Dedifferentiated amniotic fluid mesenchymal stem cell (primary cell): ENCODE measurements around the gene DST.
"Not testable (repeated sequence)": the region's sequence is repeated elsewhere in the genome, so short reads cannot be mapped to it uniquely, and the experiment has no call there.

Experiments
- DNase-seq: peaks from one replicate; pipeline ENCODE4 v3.0.0-alpha.2; 2016; ENCODE audit errors: extremely low spot score

The DST gene

DNA sequence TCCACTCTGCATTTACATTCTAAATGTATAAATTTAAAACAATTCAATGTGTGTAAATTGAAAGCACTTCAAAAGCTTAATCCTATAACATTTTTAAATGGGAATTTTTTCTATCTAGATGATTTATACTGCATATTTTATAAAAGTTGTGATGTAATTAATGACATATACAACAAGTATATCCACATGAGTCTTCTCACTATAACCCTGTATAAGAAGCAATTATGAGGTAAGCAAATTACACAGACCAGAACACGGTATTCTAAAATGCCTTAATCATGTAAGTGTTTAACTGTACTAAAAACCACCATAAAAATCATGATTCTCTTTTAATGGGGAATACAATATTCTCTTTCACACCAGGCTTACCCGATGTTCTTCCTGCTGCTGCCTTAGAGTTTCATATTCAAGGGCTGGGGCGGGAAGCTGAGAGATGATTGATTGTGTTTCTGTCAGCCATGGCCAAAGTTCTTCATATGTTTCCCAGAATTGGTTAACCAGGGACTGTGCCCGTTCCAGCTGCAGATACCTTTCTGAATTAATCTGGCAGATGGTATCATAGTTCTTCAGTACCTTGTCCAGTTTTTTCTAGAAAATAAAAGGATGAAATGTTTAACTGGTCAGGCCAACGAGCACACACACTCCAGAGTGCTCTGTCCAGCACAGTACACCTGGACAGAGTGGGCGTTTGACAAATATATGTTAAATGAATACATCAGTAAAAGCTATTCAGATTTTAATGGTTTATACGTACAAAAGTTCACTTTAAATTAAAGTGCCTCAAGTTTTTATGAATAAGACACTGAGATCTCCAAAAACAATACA lies 127.4 kb downstream of the DST start:
- no peak for DNase-seq

DNA sequence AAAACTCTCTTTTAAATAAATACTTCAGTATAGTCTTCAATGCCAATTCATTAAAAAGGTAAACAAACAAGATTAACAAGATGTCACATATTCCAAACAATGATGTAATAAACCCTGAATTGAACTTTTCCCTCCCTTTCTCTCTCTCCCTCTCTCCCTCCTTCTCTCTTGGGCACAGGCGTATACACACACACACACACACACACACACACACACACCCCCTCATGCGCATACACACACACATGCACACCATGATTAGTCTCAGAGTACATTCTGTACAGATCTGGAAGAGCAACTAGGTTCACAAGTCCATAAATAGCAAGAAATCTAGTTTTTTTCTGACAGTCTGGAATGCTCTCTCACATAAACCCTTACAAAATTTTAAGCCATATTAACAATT lies 128.3 kb downstream of the DST start:
- DNase-seq = no peak

DNA sequence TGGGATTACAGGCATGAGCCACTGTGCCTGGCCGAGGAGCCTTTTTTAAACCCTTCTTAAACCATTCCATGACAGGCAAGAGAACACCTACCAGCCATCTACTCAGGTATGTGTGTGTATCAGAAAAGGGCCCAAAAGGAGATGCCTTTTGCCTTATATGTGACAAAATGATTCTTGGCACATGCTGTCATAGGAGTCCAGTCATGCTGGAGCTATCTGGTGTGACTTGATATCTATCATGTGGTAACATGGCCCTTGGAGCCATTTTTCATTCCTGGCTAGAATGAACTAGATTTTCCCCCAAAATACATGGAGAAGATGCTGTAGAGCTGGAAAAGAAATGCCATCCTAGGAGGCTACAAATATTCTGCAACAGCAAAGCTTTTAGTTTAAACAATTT lies 129.1 kb downstream of the DST start:
- no peak for DNase-seq

DNA sequence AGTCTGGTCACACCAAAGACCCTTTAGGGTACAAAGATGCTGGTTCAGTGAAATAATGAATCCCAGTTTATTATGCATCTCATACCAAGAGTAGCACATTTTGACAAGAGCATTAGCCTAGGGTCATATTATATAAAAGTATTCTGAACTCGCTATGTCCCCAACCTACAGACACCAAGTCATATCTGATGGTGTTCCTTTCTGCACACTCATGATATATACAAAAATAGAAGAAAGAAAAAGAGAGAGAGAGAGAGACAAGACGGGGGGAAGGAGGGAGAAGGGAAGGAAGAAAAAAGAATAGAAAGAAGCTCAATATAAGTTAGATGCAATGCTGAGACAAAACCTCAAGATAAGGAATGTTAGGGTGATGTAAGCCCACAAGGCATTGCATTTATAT lies 131.1 kb downstream of the DST start:
- no peak for DNase-seq

DNA sequence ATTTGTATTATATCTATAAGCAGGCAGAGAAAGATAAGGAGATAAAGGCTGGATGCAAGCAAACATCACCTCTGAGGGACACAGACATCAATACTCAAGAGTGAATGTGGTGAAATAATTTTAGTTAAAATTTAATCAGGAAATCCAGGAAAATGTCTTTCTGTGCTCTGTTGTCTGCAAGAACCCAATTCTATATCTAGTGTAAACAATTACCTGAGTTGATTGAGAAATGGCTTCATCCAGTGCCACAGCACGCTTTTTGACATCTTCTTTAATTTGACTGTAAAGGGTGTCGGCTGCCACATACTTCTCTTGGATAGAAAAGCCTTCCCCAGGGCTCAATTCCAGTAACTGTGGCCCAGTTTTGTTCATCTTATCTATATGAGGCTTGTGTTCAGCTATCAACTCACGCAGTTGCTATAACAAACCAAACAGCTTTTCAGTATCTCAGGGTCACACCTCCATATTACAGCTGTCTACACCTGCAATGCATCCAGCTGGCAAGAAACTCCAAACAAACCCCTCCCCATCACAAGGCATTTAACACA lies 131.6 kb downstream of the DST start:
- DNase-seq = no peak

DNA sequence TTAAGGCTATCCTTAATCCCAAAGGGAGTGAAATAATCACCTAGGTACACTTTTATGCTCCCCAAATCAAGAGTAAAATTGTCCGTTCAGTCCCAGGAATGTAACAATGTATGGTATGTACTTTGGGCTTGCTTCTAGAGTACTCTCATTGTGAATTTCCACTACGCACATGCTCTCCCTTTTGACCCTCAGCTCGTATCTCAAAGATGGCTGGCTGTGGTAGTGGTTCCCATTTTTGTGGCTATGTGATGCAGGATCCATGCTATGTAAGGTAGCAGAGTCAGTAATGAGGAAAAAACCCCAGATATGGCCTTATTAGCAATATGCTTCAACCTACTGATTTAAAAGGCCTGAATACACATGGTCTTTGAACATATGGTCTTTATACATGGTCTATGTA lies 133.7 kb downstream of the DST start:
- DNase-seq = no peak

DNA sequence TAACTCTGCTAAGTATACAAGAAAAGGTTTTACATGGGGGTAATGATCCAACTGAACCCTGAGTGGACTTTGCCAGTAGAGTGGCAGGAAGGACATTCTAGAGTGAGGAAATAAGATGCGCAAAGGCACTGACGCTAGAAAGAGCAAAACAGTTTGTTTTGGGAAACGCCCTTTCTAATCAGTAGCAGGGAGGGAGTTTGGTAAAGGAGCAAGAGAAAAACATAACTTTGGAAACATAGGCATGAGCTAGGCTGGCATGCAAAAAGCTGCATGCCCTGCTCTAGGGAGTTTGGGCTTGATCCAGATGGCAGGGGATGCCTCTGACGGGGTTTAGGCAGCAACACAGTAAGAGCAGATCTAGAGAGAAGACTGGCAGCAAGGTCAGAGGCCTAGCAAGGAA lies 135.2 kb downstream of the DST start:
- no peak for DNase-seq

DNA sequence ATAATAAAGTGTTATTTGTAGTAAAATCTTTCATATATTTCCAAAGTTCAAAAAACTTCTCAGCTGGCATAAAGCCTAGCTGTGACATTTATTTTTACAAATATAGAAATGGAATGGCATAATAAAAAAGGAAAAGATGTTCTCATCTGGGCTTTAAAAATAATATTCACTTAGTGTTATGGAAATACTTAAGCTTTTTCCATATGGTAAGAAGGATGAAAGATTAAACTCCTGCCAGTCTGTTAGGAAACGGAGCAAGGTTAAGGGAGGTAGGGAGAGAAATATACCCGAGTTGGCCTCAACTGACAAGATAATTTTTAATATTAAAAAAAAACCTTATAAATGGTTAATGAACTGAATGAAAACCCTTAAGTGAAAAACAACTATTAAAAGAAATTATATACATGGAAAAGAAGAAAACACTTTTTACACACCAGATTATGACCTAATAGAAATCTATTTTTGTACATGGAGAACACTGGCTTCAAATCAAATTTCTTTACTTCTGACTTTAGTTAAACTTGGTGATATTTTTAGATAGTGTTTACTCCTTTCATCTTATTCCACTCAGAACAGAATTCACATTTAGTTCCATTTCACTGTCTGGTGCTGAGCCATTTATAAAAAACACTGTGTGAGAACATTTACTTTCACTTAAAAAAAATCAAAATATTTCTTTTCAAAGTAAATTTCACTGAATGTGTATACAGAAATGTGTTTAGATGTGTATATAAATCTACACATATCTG lies 137.0 kb downstream of the DST start:
- DNase-seq = no peak

DNA sequence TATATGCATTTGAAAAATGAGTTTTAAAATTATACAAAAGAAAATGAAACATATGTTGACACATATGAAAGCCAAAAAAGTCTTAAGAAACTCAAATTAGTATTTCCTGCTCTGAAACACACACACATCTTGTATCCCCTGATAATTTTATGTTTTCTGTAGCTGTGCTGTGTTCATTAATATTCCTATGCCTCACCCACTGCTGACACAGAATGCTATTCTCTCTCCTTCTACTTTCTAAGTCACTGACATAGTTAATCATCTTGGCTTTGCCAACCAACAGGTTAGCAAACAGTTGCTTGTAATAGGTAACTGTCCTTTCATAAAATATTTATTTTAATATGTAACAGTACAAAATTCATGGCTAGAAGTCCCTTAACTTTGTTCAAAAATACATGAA lies 140.7 kb downstream of the DST start:
- DNase-seq = no peak

DNA sequence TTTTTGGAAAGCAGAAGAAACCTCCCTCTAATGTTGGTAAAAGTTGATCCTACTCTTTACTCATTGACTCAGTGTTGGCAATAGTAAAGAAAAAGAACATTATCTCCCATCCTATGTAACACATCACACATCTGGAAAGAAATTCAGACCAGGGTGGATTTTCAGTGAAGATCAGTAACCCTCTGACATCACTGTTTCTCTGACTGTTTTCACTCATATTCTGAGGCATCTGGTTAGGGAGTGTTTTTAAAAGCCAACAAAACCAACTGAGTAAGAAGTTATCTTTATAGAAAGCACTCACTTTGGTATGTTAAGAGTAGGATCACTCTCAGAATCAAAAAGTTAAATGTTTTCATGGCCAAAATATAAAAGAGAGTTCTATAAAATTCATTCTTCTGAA lies 143.6 kb downstream of the DST start:
- no peak for DNase-seq

DNA sequence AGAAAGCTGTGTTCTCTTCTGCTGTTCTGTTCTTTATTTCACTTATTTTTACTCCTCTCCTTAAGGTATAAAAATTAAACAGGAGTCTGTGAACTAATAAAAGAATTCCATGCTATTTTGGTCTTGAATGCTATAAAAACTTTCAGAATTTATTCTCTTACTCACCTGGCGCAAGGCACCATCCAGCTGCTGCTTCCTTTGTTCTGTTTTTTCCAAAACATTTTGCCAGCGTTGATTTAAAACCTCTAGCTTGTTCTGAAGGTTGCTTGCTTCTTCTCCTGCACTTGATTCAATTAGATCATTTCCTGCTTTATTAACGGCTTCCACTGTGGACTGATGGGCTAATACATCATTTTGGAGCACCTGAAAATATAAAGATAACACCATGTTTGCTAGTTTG lies 145.0 kb downstream of the DST start:
- DNase-seq = no peak

DNA sequence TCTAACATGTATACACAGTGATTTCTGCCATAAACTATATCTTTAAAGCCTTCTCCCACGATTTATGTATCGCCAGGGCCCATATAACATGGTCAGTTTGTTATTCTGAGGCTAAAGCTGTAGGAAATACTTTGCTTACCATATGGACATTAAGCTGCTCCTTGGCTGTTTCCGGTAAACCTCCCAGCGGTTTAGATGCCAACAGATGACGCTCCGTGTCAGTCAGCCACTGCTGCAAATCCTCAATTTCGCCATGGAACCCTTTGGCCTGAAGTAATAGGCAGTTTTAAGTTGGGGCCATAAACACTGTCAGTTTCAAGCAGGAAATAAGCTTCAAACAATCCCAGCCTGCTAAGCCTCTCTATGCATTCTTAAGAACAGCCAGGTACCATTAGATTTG lies 145.4 kb downstream of the DST start:
- DNase-seq = no peak

DNA sequence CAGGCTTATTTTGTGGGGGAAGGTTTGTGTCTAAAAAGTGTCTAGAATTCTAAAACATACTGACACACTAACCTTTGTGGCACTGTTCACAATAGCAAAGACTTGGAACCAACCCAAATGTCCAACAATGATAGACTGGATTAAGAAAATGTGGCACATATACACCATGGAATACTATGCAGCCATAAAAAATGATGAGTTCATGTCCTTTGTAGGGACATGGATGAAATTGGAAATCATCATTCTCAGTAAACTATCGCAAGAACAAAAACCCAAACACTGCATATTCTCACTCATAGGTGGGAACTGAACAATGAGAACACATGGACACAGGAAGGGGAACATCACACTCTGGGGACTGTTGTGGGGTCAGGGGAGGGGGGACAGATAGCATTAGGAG lies 146.0 kb downstream of the DST start:
- not testable (repeated sequence) for DNase-seq

DNA sequence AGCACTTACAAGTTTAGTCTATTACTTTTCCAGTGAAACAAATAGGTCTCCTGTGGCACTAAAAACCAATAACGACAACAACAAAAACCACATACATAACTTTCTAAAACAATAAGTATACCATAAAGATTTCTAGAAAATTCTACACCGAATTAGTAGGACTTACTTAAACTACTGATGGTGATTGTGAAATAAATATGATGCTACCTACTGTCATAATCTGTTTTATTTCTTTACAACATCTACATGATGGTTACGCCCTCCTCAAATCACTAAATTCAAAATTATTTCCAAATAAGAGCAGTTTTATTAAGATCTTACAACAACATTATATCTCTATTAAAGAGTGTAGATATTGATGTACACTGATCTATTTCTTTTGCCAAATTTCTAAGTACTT lies 147.0 kb downstream of the DST start:
- no peak for DNase-seq

DNA sequence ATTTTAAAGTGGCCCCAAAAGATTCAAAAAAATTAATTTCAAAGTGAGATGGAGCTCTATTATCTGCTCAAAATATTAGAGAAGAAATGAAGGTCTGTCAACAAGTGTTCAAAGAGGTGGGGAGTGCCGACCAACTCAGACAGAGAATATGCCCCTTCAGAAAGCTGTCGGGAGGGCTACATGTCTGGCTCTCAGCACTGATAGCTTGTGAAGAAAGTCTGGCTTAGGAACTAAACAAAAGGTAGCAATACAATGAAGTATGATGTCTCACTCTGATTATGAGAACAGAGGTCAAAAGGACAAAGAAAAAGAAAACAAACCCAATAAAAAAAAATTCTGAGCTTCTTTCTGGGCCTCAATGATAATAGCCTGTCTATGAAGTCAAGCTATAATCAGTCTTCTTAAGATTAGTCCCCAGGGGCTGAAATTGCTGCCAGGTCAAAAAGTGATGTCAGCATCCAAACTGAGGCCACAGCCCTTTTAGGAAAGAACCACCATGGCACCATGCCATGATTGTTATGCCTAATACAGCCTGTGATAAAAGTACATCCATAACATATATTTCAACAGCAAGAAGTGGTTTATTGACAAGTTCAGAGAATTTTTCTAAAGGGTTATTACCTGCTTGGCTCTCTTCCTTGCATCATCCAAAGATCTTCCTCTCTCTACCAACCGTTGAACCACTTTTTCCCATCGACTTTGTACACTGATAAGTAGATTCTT lies 150.9 kb downstream of the DST start:
- no peak for DNase-seq

DNA sequence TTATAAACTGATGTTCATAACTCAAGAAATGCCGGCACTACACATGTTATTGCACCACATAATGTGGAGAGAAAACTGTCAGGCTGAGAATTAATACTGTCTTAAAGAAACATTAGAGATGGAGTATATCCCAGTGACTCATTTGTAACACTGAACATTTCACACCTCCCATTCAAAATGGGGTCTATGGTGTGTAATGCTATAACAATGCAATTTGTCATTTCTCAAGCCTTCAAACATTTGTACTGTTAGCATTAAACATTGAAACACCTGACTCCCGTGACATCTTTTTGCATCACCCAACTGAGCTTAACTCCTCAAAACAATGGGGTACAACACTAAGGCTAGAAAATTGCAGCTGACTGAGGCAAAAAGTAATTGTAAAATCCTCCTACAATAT lies 151.7 kb downstream of the DST start:
- no peak for DNase-seq

DNA sequence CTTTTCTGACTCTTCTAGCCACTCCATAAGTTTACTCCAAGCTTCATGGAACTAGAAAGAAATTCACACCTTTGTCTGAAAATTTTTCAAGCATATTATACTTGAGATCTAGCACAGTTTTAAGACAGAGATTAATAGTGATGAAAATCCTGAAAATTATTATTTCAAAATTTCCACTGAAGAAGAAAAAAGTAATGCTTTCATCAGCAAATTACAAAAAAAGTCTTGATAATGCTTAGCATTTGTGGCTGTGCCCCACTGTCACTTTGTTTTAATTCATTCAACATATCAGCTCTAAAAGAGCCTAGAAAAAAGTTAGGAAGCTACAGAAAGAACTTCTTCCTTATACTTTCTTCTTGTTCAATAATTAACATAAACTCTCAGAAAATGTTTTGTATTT lies 153.1 kb downstream of the DST start:
- DNase-seq = no peak

DNA sequence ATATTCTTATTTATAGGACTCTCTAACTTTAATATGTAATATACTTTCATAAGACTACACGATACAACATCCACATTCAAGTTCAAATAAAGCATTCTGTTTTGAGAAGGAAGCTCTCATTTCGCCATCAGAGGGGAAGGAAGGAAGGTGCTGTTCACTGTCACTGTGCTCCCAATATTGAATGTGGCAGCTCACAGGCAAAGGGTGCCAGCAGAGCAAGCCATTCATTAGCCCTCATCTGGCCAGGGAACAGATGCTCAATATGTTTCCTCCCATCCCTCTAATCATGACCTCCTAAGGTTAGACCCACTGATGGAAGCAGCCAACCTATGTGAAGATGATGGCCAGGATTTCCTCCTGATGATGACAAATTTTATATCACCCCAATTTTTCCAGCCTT lies 154.4 kb downstream of the DST start:
- no peak for DNase-seq

DNA sequence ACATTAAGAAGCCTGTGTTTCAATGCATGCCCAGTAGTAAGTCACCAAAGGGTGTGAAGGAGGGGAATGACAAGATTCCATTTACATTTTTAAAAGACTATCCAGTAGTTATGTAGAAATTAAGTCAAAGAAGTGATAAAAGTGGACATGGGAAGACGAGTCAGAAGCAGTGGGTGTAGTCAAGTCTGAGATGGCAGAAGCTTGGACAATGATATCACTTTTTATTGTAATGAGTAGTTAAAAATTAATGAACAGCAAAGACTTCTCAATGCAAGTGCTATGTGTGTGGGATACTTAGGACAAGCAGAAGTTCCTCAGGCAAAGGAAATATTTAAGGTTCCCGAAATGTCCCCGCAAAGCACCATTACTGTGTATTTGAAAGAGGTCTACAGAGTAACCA lies 156.0 kb downstream of the DST start:
- DNase-seq = no peak

DNA sequence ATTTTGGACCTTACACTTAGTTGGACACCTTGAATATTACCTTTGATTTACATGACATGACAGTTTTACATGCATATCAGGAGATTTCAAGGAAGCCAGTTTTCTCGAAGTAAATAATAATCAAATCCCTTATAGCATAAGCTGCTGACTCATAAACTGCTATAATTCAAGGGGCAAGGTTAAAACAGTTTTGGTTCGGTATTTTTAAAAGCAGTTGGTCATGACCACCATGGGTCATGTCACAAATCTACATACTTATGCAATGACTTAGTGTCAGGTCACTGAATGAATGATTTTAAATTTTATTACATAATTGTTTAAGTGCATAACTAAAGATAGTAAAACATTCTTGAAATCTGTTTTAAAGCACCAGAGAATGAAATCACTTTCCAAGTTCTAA lies 158.0 kb downstream of the DST start:
- no peak for DNase-seq

DNA sequence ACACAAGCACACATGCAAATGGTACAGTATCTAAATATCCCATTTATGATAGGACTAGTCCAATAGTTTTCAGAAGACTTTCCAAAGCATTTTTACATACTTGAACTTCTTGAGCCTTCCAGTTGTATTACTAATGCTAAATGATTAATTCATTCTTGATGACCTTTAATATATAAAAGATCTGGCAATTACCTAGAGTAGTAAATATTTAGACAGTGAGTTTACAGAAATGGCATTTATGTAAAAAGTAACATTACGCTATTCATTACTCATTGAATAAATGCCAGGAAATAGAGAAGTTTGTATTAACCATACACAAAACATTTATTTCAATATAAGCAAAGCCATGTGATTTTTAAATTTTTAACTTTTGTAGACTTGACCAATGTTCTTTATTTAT lies 158.8 kb downstream of the DST start:
- no peak for DNase-seq

DNA sequence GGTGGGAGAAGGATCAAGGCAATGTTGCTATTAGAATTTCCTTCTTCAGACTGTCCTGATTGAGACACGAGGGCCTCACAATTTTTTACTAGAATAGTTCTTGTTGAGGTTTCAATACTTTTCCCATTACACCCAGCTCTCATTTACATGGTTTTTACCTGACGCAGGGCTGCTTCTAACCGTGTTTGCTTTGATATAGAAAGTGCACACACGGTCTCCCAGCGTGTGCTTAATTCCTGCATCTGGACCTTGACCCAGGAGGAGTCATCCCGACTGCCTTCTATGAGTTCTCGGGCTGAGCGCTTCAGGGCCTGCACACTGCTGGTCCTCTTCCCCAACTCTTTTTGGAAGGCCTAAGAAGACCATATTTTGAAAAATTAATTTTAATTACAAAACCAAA lies 160.2 kb downstream of the DST start:
- DNase-seq = no peak

DNA sequence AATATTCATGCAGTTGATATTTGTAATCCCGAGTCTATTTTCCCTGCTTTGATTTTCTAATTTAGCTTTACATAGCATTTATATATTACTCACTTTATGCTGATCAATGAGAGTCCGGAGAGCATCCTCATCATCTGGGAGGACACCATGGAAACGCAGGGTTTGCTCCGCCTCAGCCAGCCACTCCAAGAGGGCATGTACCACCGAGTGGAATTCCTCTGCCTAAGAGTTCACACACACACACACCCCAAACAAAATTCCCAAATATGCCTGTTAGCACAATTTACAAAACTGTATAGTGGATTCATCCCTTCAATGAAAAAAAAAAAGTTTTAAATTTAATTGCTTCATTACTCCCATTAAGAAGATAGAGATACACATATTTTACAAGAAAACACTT lies 160.7 kb downstream of the DST start:
- DNase-seq = no peak
